ENCODE data around the gene DFFB.

Gene DFFB

GRCh38 chr1:3831689-3832088 lies 25.6 kb upstream of the DFFB start:
- no peak for DNase-seq (ENCODE audit: low read depth, low spot score)

GRCh38 chr1:3834701-3835100 lies 22.6 kb upstream of the DFFB start:
- no peak for DNase-seq (ENCODE audit: low read depth, low spot score)

GRCh38 chr1:3836421-3836820 lies 20.9 kb upstream of the DFFB start:
- no peak for DNase-seq (ENCODE audit: low read depth, low spot score)

GRCh38 chr1:3837200-3837599 lies 20.1 kb upstream of the DFFB start:
- DNase-seq (ENCODE audit: low read depth, low spot score), result no peak

GRCh38 chr1:3837685-3838084 lies 19.6 kb upstream of the DFFB start:
- no peak for DNase-seq (ENCODE audit: low read depth, low spot score)

GRCh38 chr1:3838788-3839187 lies 18.5 kb upstream of the DFFB start:
- no peak for DNase-seq (ENCODE audit: low read depth, low spot score)

- DNase-seq (ENCODE audit: low read depth, low spot score), result no peak
These were observed 15.8 kb upstream of the DFFB start for GRCh38 chr1:3841491-3841890.

GRCh38 chr1:3842912-3843311 lies 14.4 kb upstream of the DFFB start:
- no peak for DNase-seq (ENCODE audit: low read depth, low spot score)

- DNase-seq (ENCODE audit: low read depth, low spot score), result no peak
These were observed 10.7 kb upstream of the DFFB start for GRCh38 chr1:3846541-3846940.

GRCh38 chr1:3847081-3847480 lies 10.2 kb upstream of the DFFB start:
- DNase-seq (ENCODE audit: low read depth, low spot score), result no peak

GRCh38 chr1:3850857-3851256 lies 6.4 kb upstream of the DFFB start:
- no peak for DNase-seq (ENCODE audit: low read depth, low spot score)

- no peak for DNase-seq (ENCODE audit: low read depth, low spot score)
These were observed 6.0 kb upstream of the DFFB start for GRCh38 chr1:3851292-3851691.

GRCh38 chr1:3852091-3852490 lies 5.2 kb upstream of the DFFB start:
- DNase-seq (ENCODE audit: low read depth, low spot score), result no peak

- DNase-seq (ENCODE audit: low read depth, low spot score), result no peak
These were observed 4.4 kb upstream of the DFFB start for GRCh38 chr1:3852711-3853485.

GRCh38 chr1:3857791-3858129 lies 484 bp downstream of the DFFB start:
- DNase-seq (ENCODE audit: low read depth, low spot score), result no peak

GRCh38 chr1:3858231-3858981 lies 1.1 kb downstream of the DFFB start:
- no peak for DNase-seq (ENCODE audit: low read depth, low spot score)

- DNase-seq (ENCODE audit: low read depth, low spot score), result no peak
These were observed 6.1 kb downstream of the DFFB start for GRCh38 chr1:3863231-3863935.

GRCh38 chr1:3864884-3865283 lies 7.6 kb downstream of the DFFB start:
- DNase-seq (ENCODE audit: low read depth, low spot score), result no peak

GRCh38 chr1:3865606-3866160 lies 8.4 kb downstream of the DFFB start:
- DNase-seq (ENCODE audit: low read depth, low spot score), result no peak

- DNase-seq (ENCODE audit: low read depth, low spot score), result no peak
These were observed 11.3 kb downstream of the DFFB start for GRCh38 chr1:3868464-3869006.

GRCh38 chr1:3869751-3870301 lies 12.6 kb downstream of the DFFB start:
- DNase-seq (ENCODE audit: low read depth, low spot score), result no peak

GRCh38 chr1:3871451-3871805 lies 14.2 kb downstream of the DFFB start:
- no peak for DNase-seq (ENCODE audit: low read depth, low spot score)

Measured in activated naive CD8-positive, alpha-beta T cell treated with anti-CD3 and anti-CD28 coated beads, Interleukin-2, amount 50 U/mL, for 16 hours (primary cell).